GM23248 (cell line): ENCODE data around the gene SAFB2. TPM values are rescaled to one million over a fixed set of nuclear protein-coding genes. Genes with fewer than 3 reads are reported as not detected.

Experiments used
- DNase-seq: peaks from one replicate; pipeline ENCODE4 v3.0.0-alpha.2; 2015
- H2AFZ ChIP-seq: fragments of 200-600 bp; sonication (generic); 2 replicates; pipeline ENCODE4 v1.6.1; 2016; ENCODE audit warnings: antibody characterized with exemption
- H3F3A ChIP-seq: fragments of 200-600 bp; sonication (generic); 2 replicates; pipeline ENCODE4 v1.6.1; 2016; ENCODE audit warnings: mild to moderate bottlenecking, antibody characterized with exemption, mixed run types; ENCODE audit not compliant: insufficient read depth
- H3K27ac ChIP-seq: fragments of 200-600 bp; sonication (generic); 2 replicates; pipeline ENCODE4 v1.5.1; 2016; ENCODE audit warnings: mild to moderate bottlenecking
- H3K27me3 ChIP-seq: fragments of 200-600 bp; sonication (generic); replicated peaks from 2 replicates; pipeline ENCODE4 v1.6.1; 2016; ENCODE audit warnings: mild to moderate bottlenecking; ENCODE audit not compliant: insufficient read depth
- H3K36me3 ChIP-seq: fragments of 200-600 bp; sonication (generic); 2 replicates; pipeline ENCODE4 v1.6.1; 2016; ENCODE audit warnings: low read depth, mild to moderate bottlenecking
- H3K4me1 ChIP-seq: fragments of 200-600 bp; sonication (generic); 2 replicates; pipeline ENCODE4 v1.6.1; 2016; ENCODE audit warnings: mild to moderate bottlenecking; ENCODE audit not compliant: insufficient read depth
- H3K4me2 ChIP-seq: fragments of 200-600 bp; sonication (generic); one replicate; pipeline ENCODE4 v1.6.1; 2016; ENCODE audit warnings: mild to moderate bottlenecking; ENCODE audit not compliant: unreplicated experiment
- H3K4me3 ChIP-seq: fragments of 200-600 bp; sonication (generic); 2 replicates; pipeline ENCODE4 v1.5.1; 2016; ENCODE audit warnings: mild to moderate bottlenecking
- H3K79me2 ChIP-seq: fragments of 200-600 bp; sonication (generic); 2 replicates; pipeline ENCODE4 v1.6.1; 2016; ENCODE audit warnings: mild to moderate bottlenecking; ENCODE audit not compliant: insufficient read depth
- H3K9ac ChIP-seq: fragments of 200-600 bp; sonication (generic); 2 replicates; pipeline ENCODE4 v1.6.1; 2016; ENCODE audit warnings: mild to moderate bottlenecking
- H3K9me2 ChIP-seq: fragments of 200-600 bp; sonication (generic); 2 replicates; pipeline ENCODE4 v1.6.1; 2016; ENCODE audit warnings: mixed run types, mild to moderate bottlenecking, moderate library complexity; ENCODE audit not compliant: insufficient read depth
- H3K9me3 ChIP-seq: fragments of 200-600 bp; sonication (generic); one replicate; pipeline ENCODE4 v1.6.1; 2017; ENCODE audit warnings: low read depth
- H4K20me1 ChIP-seq: fragments of 200-600 bp; sonication (generic); 2 replicates; pipeline ENCODE4 v1.6.0; 2016; ENCODE audit not compliant: insufficient read depth
- EZH2 ChIP-seq: fragments of 200-600 bp; sonication (generic); IDR thresholded peaks from 2 replicates; pipeline ENCODE4 v1.6.1; 2018; ENCODE audit warnings: antibody characterized with exemption, mild to moderate bottlenecking; ENCODE audit not compliant: insufficient read depth, poor library complexity, severe bottlenecking
- EZH2phosphoT487 ChIP-seq: fragments of 200-600 bp; sonication (generic); IDR thresholded peaks from 2 replicates; pipeline ENCODE4 v1.6.1; 2018; ENCODE audit warnings: antibody characterized with exemption, moderate library complexity, mild to moderate bottlenecking, low read depth; ENCODE audit not compliant: insufficient read depth
- WGBS, 2 experiments: methylation state at CpG; one replicate each; pipeline ENCODE4 v1.1.6; 2015 to 2017; ENCODE audit warnings: low lambda C conversion rate in 2 of 2, low coverage in 1 of 2; ENCODE audit errors: missing lambda C conversion rate in 2 of 2; 5-methylcytosine and 5-hydroxymethylcytosine counted together
- in situ Hi-C: fragments of 300-500 bp; cut with MboI; formaldehyde crosslinking; loops from 2 replicates; pipeline ENCODE4 v1.15.0; 2020
- polyA plus RNA-seq: library from polyadenylated mRNA; unstranded; fragments of >200 nt; fragmentation: Nextera tagmentation; extraction: Ambion mirVana; gene quantifications from 2 replicates; pipeline ENCODE4 v1.2.1, GENCODE V29; 2016
- total RNA-seq: library from RNA; depleted of rRNA; stranded (reverse); fragments of >200 nt; shearing (Covaris generic); gene quantifications from 2 replicates; pipeline ENCODE4 v1.2.3, GENCODE V29; 2014

The SAFB2 gene
- total and polyA plus RNA-seq, 2 experiments from 2014 or later = 17.6 to 37.2 TPM

- no peak overlapping the region for H3K9ac ChIP-seq
- H2AFZ ChIP-seq = no peak overlapping the region
- H3K9me2 ChIP-seq = no peaks in the 10 kb centered on the region
- H3K27ac ChIP-seq = no peak overlapping the region
- peaks cover 1% of the 10 kb centered on the region; the same call in 1 of the 2 replicates for H3F3A ChIP-seq
- no peak overlapping the region for H3K4me2 ChIP-seq
- H3K79me2 ChIP-seq = peaks cover 83% of the 10 kb centered on the region
- in situ Hi-C loops = no loop called here
- no peaks in the 10 kb centered on the region for H3K4me1 ChIP-seq
- H3K4me3 ChIP-seq = no peak overlapping the region
- TF ChIP-seq EZH2 (no peak), EZH2phosphoT487 (no peak)
- H3K9me3 ChIP-seq = no peaks in the 10 kb centered on the region
- WGBS, 2 experiments = 98 to 99% methylated on average over 3 of the region's 3 CpGs
- H3K27me3 ChIP-seq = no peaks in the 10 kb centered on the region
- peaks cover 68% of the 10 kb centered on the region for H3K36me3 ChIP-seq
- DNase-seq = no peak
- H4K20me1 ChIP-seq = no peaks in the 10 kb centered on the region; the same call in 1 of the 2 replicates
Observed at GRCh38 chr19:5605362-5605761, 17.2 kb downstream of the SAFB2 start.

GRCh38 chr19:5603626-5604025 lies 18.9 kb downstream of the SAFB2 start:
- Histone ChIP-seq H3K36me3 (peaks cover 73% of the 10 kb centered on the region), H3F3A (peaks cover 4% of the 10 kb centered on the region; the same call in 1 of the 2 replicates), H2AFZ (no peak overlapping the region), H3K4me3 (no peak overlapping the region), H3K9me2 (no peaks in the 10 kb centered on the region), H3K79me2 (peaks cover 67% of the 10 kb centered on the region), H3K27me3 (no peaks in the 10 kb centered on the region), H3K4me1 (no peaks in the 10 kb centered on the region), H3K9ac (no peak overlapping the region), H3K27ac (no peak overlapping the region), H3K9me3 (no peaks in the 10 kb centered on the region), H3K4me2 (no peak overlapping the region), H4K20me1 (no peaks in the 10 kb centered on the region; the same call in 1 of the 2 replicates)
- TF ChIP-seq EZH2phosphoT487 = no peak
- no peak for TF ChIP-seq EZH2
- WGBS, 2 experiments = 76 to 78% methylated on average over 5 of the region's 5 CpGs
- no peak for DNase-seq
- in situ Hi-C loops = no loop called here

DNA sequence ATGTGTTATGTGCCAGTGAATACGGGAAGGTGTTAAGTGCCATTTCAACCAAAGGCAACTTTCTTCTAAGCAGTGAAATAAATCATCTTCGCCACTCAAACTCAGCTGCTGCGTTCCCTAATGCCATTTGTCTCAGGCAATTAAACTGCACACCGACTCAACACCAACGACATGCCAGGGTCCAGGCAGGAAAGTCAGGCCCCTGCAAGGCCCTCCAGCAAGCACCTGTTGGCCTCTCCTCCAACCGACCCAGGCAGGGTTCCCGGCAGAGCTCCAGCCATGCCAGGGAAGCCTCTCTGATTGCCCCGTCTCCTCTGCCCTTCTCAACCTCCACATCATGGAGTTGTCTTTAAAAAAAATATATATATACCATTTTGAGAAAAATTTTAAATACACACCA lies 21.8 kb downstream of the SAFB2 start:
- WGBS, 2 experiments = 80 to 84% methylated on average over 8 of the region's 8 CpGs
- Histone ChIP-seq H2AFZ (no peak overlapping the region), H3K4me3 (no peak overlapping the region), H3K36me3 (peaks cover 64% of the 10 kb centered on the region), H3K27me3 (no peaks in the 10 kb centered on the region), H3K9me3 (no peaks in the 10 kb centered on the region), H3F3A (peaks cover 4% of the 10 kb centered on the region; the same call in 1 of the 2 replicates), H3K4me2 (no peak overlapping the region), H3K27ac (no peak overlapping the region), H4K20me1 (no peaks in the 10 kb centered on the region; the same call in 1 of the 2 replicates), H3K4me1 (no peaks in the 10 kb centered on the region), H3K9ac (no peak overlapping the region), H3K9me2 (no peaks in the 10 kb centered on the region), H3K79me2 (peaks cover 45% of the 10 kb centered on the region)
- in situ Hi-C loops = no loop called here
- DNase-seq = no peak
- TF ChIP-seq EZH2 (no peak), EZH2phosphoT487 (no peak)

DNA sequence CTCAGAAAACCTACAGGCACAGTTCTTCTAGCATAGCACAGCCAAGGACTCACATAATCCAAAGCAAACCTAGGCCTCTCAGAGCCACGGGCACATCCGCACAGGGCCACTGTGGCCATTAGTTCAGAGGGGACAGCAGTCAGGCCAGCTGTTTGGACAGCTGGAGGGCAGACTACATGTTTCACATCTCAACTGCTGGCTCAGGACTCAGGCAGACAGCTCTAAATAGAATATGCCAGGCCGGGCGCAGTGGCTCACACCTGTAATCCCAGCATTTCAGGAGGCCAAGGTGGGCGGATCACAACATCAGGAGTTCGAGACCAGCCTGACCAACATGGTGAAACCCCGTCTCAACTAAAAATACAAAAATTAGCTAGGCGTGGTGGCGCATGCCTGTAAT lies 26.8 kb downstream of the SAFB2 start:
- H3K4me2 ChIP-seq = no peak overlapping the region
- no peak overlapping the region for H2AFZ ChIP-seq
- no peak overlapping the region for H3K4me3 ChIP-seq
- TF ChIP-seq EZH2 (no peak), EZH2phosphoT487 (no peak)
- no peaks in the 10 kb centered on the region for H3K27me3 ChIP-seq
- peaks cover 6% of the 10 kb centered on the region for H3K79me2 ChIP-seq
- no peaks in the 10 kb centered on the region for H3K9me3 ChIP-seq
- no peaks in the 10 kb centered on the region for H4K20me1 ChIP-seq
- no peak overlapping the region for H3K27ac ChIP-seq
- H3F3A ChIP-seq = peaks cover 4% of the 10 kb centered on the region; the same call in 1 of the 2 replicates
- peaks cover 49% of the 10 kb centered on the region; the same call in 1 of the 2 replicates for H3K36me3 ChIP-seq
- no peak for DNase-seq
- H3K4me1 ChIP-seq = no peaks in the 10 kb centered on the region
- H3K9ac ChIP-seq = no peak overlapping the region
- in situ Hi-C loops = no loop called here
- WGBS, 2 experiments = 93% methylated on average over 9 of the region's 9 CpGs
- no peaks in the 10 kb centered on the region for H3K9me2 ChIP-seq
